Activated T-cell treated with anti-CD3 and anti-CD28 coated beads for 48 hours (primary cell): Measurements from ENCODE around the gene ZNF506.
"Not testable (repeated sequence)": the region's sequence is repeated elsewhere in the genome, so short reads cannot be mapped to it uniquely, and the experiment has no call there.

ENCODE experiments used
- DNase-seq: peaks from one replicate; pipeline ENCODE4 v3.0.0-alpha.2; 2020; ENCODE audit warnings: low read depth

ZNF506 gene

GRCh38 chr19:19821366-19821951 lies at the start of gene ZNF506:
TSS of gene ZNF506 (minus strand) at chr19:19821750. CDS start at chr19:19821603, 147 bp downstream.
- DNase-seq = peak; percentile 91

DNA sequence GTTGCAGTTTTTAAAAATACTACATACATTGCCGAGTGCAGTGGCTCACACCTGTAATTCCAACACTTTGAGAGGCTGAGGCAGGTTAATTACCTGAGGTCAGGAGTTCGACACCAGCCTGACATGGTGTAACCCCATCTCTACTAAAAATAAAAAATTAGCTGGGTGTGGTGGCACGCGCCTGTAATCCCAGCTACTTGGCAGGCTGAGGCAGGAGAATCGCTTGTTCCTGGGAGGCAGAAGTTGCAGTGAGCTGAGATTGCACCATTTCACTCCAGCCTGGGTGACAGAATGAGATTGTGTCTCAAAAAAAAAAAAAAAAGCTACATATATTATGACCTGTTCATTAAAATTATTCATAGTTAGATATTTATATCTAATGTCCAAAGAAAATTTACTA lies 48.5 kb upstream of the ZNF506 start:
- DNase-seq = not testable (repeated sequence)

DNA sequence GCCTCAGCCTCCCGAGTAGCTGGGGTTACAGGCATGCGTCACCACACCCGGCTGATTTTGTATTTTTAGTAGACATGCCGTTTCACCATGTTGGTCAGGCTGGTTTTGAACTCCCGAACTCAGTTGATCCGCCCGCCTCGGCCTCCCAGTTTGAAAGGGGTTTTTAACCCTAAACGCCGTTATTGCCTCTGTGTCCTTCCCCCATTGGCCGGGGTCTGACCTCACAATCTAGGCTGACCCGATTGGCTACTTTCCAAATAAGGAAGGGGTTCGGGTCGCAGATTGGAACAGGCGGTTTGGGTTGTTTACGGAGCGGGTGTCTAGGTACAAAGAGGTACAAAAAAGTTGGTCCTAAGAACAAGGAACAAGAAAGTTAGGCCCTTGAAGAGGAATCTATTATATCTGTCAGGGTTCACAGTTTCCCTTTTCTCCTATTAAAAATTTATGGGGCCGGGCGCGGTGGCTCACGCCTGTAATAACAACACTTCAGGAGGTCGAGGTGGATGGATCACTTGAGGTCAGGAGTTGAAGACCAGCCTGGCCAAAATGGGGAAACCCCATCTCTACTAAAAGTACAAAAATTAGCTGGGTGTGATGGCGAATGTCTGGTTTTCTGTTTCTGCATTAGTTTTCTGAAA lies 45.2 kb upstream of the ZNF506 start:
- peak; percentile 22 for DNase-seq

DNA sequence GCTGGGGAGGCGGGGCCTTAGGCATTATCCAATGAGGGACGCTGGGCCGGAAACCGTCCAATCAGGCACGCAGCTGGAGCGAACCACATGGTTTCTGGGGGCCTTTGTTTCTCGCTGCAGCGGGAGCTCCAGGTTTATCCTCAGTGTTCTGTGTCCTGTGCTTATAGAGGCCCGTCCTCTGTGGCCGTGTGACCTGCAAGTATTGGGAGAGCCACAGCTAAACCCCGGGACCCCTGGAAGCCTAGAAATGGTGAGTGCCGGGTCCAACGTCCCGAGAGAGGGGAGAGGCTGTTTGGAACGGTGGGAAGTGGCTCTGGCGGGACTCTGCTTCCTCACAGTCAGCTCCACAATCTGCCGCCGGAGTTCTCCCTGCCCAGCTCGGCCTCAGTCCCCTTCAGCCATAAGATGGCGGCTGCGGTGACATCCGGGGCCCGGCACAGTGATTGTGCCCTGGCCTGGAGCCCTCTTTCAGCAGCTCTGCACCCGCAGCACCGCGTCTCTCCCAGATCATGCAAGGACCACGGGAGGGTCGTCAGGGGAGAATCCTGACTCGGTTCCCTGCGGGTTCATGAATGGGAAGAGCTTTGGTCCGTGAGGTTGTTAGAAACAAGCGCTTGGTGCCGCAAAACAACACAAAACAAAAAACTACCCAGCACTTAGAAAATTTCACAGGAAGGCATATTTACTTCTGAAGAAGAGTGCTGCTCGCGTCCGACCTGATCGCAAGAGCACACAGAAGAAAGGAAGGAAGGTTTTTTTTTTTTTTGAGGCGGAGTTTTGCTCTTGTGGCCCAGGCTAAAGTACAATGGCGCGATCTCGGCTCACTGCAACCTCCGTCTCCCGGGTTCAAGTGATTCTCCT lies 44.4 kb upstream of the ZNF506 start, which contains the start of gene ZNF253:
ZNF253 (plus strand) TSS at position 133 of the 861 bp plus-strand sequence; CDS start at position 248, 115 bp downstream.
- DNase-seq = peak; percentile 90

- peak; percentile 25 for DNase-seq
These were observed 39.3 kb upstream of the ZNF506 start for GRCh38 chr19:19860756-19861390.

- DNase-seq = no peak
These were observed 37.2 kb upstream of the ZNF506 start for GRCh38 chr19:19858751-19859150.

- DNase-seq = not testable (repeated sequence)
These were observed 30.2 kb upstream of the ZNF506 start for GRCh38 chr19:19851740-19852139.

GRCh38 chr19:19849056-19849455 lies 27.5 kb upstream of the ZNF506 start:
- no peak for DNase-seq

- no peak for DNase-seq
These were observed 26.2 kb upstream of the ZNF506 start for GRCh38 chr19:19847781-19848180.

GRCh38 chr19:19835560-19836038 lies 14.0 kb upstream of the ZNF506 start:
- DNase-seq = no peak

GRCh38 chr19:19826875-19827274 lies 5.3 kb upstream of the ZNF506 start:
- DNase-seq = no peak

- DNase-seq = no peak
These were observed 2.4 kb upstream of the ZNF506 start for GRCh38 chr19:19823916-19824315.

- not testable (repeated sequence) for DNase-seq
These were observed 426 bp upstream of the ZNF506 start for GRCh38 chr19:19821976-19822375.

GRCh38 chr19:19820774-19821320 lies 703 bp downstream of the ZNF506 start:
- DNase-seq = no peak

DNA sequence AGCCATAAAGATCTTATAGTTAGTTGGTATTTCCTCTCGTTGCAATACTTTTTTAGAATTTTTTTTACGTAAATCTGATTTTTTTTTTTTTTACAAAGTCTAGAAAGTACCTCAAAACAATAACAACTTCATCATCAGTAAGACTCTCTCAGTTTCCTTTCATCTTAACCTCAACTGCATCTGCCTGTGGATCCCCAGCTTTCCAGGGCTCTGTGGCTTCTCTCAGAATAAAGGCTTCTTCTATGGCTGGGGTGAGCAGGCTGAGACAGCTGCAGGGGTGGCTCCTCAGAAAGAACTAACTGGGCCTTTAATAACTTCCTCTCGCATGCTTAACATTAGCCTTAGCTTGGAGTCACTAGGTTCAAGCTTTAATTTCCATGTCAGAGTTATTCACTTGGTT lies 4.2 kb downstream of the ZNF506 start:
- peak; percentile 25 for DNase-seq

GRCh38 chr19:19816679-19817078 lies 4.9 kb downstream of the ZNF506 start:
- no peak for DNase-seq

DNA sequence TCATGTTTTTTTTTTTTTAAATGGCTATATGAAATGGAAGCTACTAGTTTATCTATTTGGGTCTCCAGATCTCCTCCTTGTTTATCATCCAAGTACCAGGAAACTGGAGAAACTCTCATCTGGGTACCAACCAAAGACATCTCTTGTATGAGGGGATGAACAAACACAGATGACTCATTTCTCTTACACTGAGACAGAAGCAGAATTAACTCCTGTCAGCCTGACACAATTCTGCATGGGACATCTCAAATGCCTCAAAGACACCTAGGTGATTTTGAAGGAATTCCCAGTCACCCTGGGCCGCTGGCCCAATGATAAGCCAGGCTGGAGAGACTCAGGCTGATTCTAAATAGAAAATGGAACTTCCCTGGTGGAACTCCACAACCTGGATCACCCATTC lies 9.6 kb downstream of the ZNF506 start:
- DNase-seq = not testable (repeated sequence)

GRCh38 chr19:19805480-19805879 lies 16.1 kb downstream of the ZNF506 start:
- no peak for DNase-seq

GRCh38 chr19:19788015-19788414 lies 33.5 kb downstream of the ZNF506 start:
- DNase-seq = no peak

- DNase-seq = not testable (repeated sequence)
These were observed 36.1 kb downstream of the ZNF506 start for GRCh38 chr19:19785476-19785875.

DNA sequence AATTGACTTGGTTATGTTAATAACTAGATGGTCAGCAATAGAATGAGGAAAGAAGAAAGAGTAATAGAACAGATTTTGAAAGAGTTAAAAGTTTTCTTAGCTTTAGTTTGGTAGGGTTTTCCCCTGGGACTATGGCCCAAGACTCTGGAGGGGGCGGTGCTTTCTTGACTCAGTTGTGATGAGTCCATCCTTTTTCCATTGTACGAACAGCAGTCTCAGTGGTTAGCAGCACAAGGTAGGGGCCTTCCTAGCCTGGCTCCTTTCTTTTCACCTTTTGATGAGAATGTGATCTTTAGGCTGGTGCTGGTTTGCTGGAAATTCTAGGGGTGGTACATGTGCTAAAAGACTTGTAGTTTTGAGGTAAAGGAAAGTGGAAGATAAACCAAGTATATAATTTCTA lies 38.8 kb downstream of the ZNF506 start:
- DNase-seq = peak; percentile 30

DNA sequence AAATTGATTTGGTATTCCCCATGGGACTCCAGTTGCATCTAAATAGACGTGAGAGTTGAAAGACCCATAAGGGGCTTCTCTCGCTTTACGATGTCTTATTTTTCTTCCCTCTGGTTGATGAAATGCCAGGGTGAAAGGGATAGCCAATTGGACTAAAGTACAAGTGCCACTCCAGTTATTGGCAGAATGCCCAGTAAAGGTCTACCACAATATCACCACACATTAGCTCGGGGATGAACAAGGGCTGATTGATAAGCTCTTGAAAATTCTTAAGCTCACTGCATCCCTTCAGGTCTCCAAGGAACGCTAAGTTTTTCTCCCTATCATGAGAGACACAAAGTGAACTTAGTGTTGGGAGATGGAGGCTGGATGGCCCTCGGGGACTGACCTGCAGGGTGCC lies 39.8 kb downstream of the ZNF506 start:
- not testable (repeated sequence) for DNase-seq
